ENCODE data around the gene PIGZ.

The PIGZ gene, protein sequence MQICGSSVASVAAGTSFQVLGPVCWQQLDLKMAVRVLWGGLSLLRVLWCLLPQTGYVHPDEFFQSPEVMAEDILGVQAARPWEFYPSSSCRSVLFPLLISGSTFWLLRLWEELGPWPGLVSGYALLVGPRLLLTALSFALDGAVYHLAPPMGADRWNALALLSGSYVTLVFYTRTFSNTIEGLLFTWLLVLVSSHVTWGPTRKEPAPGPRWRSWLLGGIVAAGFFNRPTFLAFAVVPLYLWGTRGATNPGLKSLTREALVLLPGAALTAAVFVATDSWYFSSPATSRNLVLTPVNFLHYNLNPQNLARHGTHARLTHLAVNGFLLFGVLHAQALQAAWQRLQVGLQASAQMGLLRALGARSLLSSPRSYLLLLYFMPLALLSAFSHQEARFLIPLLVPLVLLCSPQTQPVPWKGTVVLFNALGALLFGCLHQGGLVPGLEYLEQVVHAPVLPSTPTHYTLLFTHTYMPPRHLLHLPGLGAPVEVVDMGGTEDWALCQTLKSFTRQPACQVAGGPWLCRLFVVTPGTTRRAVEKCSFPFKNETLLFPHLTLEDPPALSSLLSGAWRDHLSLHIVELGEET

DNA sequence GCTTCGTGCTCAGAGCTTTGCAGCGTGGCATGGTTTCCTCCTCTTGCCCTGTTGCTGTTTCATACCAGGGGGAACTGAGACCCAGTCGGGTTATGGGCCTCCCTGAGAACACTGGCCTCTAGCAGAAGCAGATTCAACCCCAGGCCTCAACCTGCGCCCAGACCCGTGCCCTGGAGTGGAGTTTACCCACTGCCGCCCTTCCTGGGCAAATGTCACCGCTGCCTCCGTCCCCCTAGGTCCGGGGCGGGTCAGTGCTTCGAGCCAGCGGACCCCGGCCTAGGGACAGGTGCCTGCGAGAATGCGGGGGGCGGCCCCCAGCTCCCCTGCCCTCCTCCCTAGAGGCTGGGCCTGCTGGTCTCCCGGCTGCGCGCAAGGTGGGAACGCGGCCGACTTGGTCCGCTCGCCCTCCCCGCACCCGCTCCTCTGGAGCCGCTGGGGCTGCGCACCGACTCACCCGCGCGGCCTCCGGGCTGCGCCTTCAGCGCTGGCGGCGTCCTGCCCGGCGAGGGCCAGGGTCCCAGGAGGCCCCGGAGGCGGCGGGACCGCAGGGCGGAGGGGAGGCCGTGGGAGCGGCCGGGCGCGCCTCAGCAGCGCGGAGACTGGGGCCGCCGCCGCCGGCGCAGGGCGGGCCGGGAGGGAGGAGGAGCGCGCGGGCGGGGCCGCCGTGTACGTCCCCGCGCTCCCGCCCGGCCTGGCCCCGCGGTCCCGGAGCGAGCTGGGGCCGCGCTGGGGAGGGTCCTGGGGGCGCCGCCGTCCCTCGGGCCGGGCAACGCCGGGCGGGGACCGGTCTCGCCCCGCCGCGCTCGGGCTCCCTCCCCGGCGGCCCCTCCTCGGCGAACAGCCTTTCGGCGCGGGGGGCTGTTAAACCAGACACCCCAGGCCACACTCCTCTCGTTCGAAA is at the start of gene PIGZ:
Gene PIGZ, minus strand, starts transcription at position 601 of the 901 bp plus-strand sequence. CDS start 16,802 bp downstream, outside the sequence.
- H3K27ac Mint-ChIP-seq: peak within 1 kb of the TSS; percentile 46
- peaks cover 10% of the 10 kb centered on the region for H3K9me3 Mint-ChIP-seq
- H3K36me3 Mint-ChIP-seq: peaks cover 23% of the 10 kb centered on the region
- peak; percentile 81 for ATAC-seq
- H3K27me3 Mint-ChIP-seq: peaks cover 7% of the 10 kb centered on the region
- peak within 1 kb of the TSS; percentile 82 for H3K4me3 Mint-ChIP-seq
- H3K4me1 Mint-ChIP-seq: peaks cover 43% of the 10 kb centered on the region

DNA sequence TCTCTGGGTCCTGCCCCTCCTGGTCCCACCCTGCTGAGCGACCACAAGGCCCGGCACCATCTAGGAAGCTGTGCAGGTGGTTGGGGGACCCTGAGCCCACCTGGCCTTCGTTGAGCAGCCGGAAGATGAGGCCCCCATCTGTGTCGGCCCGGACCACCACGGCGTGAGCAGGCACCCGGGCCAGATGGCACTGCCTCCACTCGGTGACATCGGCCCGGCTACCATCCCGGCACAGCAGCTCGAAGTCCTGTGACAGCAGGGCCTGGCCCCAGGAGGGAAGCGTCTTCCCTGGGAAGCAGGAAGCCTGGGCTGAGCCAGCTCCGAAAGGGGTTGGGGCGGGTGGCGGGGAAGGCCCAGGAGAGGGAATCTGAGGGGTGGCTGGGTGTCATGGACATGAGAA is 48.4 kb upstream of the PIGZ start:
- H3K27me3 Mint-ChIP-seq: peaks cover 9% of the 10 kb centered on the region
- H3K4me3 Mint-ChIP-seq: no peak overlapping the region
- H3K36me3 Mint-ChIP-seq: no peaks in the 10 kb centered on the region
- peaks cover 8% of the 10 kb centered on the region for H3K4me1 Mint-ChIP-seq
- H3K27ac Mint-ChIP-seq: no peak overlapping the region
- no peak for ATAC-seq
- no peaks in the 10 kb centered on the region for H3K9me3 Mint-ChIP-seq

DNA sequence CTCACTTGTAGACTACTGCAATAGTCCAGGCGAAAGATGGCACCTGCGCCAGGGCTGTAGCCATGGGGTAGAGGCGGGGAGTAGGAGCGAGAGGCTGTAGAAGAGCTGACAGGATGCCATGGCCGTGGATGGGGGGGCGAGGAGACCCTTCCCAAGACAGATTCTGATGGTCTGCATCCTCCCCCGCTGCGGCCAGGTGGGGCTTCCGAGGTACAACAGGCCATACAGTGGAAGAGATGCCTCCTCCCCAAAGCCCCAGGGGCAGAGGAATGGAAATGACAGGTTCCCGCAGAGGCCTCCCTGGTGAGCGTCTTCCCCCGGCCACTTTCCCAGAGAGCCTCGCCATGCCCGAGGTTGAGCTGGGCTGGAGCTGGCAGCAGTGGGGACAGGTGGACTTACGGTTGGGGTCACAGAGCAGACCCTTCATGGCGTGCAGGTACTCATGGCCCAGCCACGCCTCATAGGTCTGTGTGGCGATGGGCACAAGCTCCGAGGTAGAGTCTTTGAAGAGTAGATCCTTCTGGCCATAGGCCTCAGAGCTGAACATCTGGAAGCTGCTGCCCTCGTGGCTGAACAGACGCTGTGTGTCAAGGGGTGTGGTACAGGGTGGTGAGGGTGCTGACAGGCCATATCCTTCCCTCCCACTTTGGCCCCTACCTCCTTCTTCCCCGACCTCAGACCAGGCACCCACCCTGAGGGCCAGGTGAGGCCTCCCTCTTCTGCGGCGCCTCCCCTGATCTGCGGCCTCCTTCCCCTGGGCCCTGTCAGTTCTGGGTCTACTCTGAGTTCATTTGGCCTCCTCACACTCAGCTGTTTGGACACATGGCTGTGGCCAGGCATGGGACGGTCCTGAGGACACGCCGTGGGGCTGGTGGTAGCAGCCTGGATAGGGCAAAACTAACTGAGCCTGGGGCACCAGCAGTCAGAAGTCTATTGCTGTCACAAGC is 47.4 kb upstream of the PIGZ start:
- Mint-ChIP-seq H3K36me3 (no peaks in the 10 kb centered on the region), H3K27ac (no peak overlapping the region), H3K4me1 (peaks cover 1% of the 10 kb centered on the region), H3K27me3 (peaks cover 12% of the 10 kb centered on the region), H3K9me3 (no peaks in the 10 kb centered on the region), H3K4me3 (no peak overlapping the region)
- peak; percentile 32 for ATAC-seq

DNA sequence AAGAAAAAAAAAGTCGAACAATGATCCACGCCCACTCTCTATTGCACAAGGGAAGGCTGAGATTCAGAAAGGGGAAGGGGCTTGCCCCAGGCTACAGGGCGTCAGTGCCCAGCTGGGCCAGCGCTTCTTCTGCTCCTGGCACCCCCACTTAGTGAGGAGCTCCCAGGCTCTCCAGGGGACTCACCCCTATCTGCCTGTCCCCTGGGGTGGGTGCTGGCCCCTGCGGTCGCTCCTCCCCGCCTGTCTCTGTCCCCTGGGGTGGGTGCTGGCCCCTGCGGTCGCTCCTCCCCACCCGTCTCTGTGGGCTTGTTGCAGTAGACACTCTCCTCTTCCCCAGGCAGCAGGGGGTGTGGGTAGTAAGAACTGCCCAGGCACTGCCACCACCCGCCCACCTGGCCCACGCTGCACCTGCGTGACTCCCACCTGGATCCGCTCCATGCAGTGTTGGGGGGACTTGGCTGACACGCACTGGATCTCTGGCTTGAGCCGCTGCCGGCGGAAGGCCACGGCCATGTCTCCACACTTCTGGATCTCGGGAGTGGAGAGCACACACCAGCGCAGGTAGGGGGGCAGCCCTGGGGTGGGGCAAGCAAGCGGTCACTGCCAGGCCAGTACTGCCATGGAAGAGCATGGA is 46.4 kb upstream of the PIGZ start:
- H3K9me3 Mint-ChIP-seq: no peaks in the 10 kb centered on the region
- peak; percentile 31 for ATAC-seq
- no peak overlapping the region for H3K4me3 Mint-ChIP-seq
- no peaks in the 10 kb centered on the region for H3K36me3 Mint-ChIP-seq
- H3K27me3 Mint-ChIP-seq: peaks cover 22% of the 10 kb centered on the region
- H3K27ac Mint-ChIP-seq: no peak overlapping the region
- peaks cover 6% of the 10 kb centered on the region for H3K4me1 Mint-ChIP-seq

DNA sequence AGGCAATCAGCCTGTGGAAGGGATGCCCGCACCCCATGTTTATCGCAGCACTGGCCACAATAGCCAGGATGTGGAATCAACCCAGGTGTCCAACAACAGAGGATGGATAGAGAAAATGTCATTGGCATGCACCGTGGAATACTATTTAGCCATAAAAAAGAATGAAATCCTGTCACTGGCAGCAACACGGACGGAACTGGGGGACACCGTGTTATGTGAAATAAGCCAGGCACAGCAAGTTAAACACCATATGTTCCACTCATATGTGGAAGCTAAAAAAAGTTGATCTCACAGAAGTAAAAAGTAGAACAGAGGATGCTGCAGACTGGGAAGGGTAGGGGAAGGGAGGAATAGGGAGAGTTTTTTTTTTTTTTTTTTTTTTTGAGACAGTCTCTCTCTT is 45.4 kb upstream of the PIGZ start:
- peaks cover 28% of the 10 kb centered on the region for H3K27me3 Mint-ChIP-seq
- no peak for ATAC-seq
- no peak overlapping the region for H3K4me3 Mint-ChIP-seq

DNA sequence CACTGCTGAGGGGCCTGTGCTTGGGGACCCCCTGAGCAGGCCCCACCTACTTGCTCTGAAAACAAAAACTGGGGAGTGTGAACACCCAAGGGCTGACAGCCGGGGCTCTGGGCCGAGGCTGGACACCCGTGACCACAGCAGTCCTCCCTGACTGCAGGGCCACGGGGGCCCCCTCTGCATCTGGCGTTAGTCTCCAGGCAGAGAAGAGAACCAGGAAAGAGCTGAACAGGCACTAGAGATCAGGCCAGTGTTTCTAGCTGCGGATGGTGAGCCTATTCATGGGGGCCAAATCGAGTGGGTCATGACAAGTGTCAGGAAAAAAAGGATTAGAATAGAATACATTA is 43.9 kb upstream of the PIGZ start:
- Mint-ChIP-seq H3K27ac (no peak overlapping the region), H3K9me3 (no peaks in the 10 kb centered on the region)
- ATAC-seq: no peak

More for the DNA sequence above, 45.4 kb upstream of the PIGZ start:
- H3K36me3 Mint-ChIP-seq: no peaks in the 10 kb centered on the region
- H3K9me3 Mint-ChIP-seq: no peaks in the 10 kb centered on the region
- H3K27ac Mint-ChIP-seq: no peak overlapping the region
- H3K4me1 Mint-ChIP-seq: peaks cover 6% of the 10 kb centered on the region

DNA sequence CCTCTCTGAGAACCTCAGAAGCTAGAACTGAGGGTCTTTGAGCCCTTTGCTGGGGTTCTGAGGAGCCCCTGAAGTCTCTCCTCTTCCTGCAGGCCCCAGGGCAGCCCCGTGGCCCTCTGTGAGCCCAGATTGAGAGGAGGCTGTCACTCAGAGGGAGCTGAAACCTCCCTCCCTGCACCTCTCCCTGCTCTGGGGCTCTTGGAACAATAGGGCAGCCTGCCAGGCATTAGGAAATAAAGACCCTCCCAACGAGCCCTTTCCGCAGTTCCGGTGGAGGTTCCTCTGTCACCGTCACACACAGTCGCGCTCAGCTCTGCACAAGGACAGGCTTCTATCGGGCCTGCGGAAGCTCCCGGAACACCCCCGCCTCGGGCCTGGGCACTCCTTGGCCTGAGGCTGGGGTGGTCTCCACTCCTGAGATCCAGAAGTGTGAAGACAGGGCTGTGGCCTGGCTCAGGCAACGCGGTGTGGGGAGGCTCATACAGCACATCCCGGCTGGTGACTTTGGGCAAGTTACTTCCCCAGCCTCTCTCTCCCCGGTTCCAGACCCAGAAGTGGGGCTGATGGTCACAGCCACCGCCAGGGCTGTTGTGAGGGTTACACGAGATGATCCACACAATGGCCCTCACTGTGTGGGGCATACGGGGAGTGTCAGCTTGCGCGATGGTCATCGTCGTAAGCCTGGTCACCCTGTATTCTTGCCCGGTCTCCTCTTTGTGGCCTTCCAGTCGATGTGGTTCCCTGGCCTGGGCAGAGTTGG is 43.3 kb upstream of the PIGZ start:
- Mint-ChIP-seq H3K27me3 (peaks cover 32% of the 10 kb centered on the region), H3K27ac (peak overlapping the region; percentile 31), H3K36me3 (no peaks in the 10 kb centered on the region), H3K9me3 (no peaks in the 10 kb centered on the region), H3K4me1 (peaks cover 6% of the 10 kb centered on the region), H3K4me3 (no peak overlapping the region)
- no peak for ATAC-seq

More for the DNA sequence above, 43.9 kb upstream of the PIGZ start:
- H3K4me3 Mint-ChIP-seq: no peak overlapping the region
- no peaks in the 10 kb centered on the region for H3K36me3 Mint-ChIP-seq
- H3K27me3 Mint-ChIP-seq: peaks cover 32% of the 10 kb centered on the region
- H3K4me1 Mint-ChIP-seq: peaks cover 6% of the 10 kb centered on the region

DNA sequence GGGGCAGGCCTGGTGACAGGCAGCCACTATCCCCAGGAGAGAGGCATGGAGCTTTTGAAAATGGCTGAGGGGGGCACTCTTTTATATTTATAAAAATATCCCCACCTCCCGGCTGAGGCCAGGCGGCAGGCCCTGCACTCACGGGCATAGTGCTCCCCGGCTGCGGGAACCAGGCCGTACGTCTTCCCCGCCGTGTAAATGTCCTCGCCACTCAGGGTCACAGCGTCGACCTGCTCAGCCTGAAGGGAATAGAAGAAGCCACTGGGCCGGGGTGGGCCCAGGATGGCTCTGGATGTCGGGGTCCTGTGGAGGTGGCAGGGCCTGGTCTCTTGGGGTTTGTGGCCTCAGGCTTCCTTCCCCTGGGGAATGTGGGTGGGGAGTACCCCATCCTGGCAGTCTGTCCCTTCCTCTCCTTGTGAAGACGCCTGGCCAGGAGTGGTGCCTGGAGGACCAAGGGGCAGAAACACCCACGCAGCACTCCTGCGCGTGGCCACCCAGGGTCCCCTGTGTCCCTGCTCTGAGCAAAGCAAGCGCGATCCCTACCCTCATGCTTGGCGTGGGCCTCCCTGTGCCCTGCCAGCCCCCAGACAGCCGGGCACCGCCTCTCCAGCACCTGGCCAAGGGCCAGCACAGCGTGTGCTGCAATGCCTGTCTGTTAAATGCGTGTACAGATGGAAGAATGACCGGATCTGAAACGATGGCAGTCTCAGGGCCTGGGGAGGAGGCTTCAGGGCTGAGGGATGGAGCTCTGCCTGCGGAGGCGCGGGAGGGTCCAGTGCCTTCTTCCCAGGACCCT is 42.1 kb upstream of the PIGZ start:
- peaks cover 6% of the 10 kb centered on the region for H3K4me1 Mint-ChIP-seq
- no peaks in the 10 kb centered on the region for H3K9me3 Mint-ChIP-seq
- ATAC-seq: no peak
- peak overlapping the region; percentile 31 for H3K27ac Mint-ChIP-seq
- H3K36me3 Mint-ChIP-seq: peaks cover 5% of the 10 kb centered on the region
- no peak overlapping the region for H3K4me3 Mint-ChIP-seq
- peaks cover 39% of the 10 kb centered on the region for H3K27me3 Mint-ChIP-seq

DNA sequence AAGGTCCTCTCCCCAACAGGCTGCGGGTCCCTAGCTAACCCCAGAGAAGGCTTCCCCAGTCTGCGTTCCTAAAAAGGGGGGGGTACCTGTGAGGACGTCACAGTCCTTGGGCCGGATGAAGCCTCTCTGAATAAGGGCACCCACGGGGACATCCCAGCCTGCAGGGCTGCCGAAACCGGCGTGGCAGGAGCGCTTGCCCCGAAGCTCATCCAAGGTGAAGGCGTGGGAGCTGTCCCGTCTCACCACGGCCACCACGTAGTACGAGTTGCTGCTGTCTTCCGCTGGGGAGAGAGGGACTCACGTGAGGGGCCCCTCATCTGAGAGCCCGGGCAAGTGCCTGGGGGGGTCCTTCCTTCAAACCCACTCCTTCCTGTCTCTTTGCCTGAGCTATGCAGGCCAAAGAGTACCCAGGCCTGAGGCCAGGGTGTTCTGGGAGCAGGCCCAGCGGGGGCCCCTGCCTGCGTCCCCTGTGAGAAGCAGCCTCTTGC is 40.9 kb upstream of the PIGZ start:
- no peak for ATAC-seq
- Mint-ChIP-seq H3K9me3 (no peaks in the 10 kb centered on the region), H3K4me3 (no peak overlapping the region), H3K27me3 (peaks cover 42% of the 10 kb centered on the region), H3K4me1 (peaks cover 7% of the 10 kb centered on the region), H3K36me3 (peaks cover 14% of the 10 kb centered on the region), H3K27ac (no peak overlapping the region)

DNA sequence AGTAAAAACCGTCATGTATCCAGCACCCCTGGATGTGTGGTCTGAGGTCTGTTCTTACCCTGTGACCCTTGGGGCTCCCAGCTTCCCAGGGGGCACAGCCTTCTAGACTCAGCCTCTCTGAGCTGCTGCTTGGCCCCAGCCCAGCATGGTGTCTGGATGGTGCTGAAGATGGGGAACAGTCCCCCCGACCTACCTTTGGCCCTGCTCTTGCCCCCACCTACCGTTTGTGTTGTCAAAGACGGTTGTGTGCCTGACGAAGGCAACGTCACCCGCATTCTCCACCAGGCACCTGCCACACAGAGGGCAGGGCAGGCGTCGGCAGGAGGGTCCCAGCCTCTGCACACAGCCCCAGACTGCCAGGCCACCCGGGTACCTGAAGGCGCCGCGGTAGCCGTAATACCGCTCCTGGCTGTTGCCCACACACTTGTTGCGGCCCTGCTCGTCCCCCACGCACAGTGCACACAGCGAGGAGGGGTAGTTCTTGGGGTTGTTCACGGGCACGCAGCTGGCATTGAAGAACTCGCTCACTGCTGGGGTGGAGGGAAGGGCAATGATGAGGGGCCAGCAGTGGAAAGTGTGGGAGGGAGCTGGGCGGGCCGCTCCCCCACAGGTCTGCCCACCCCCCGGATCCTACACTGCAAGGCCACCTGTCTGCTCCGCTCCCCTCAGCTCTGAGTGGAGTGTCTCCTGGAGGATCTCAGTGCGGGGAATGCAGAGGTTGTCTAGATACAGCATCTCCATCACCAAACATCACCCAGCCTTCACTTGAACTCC is 40.0 kb upstream of the PIGZ start:
- no peak overlapping the region for H3K4me3 Mint-ChIP-seq
- peaks cover 14% of the 10 kb centered on the region for H3K36me3 Mint-ChIP-seq
- H3K27ac Mint-ChIP-seq: no peak overlapping the region
- peaks cover 44% of the 10 kb centered on the region for H3K27me3 Mint-ChIP-seq
- H3K9me3 Mint-ChIP-seq: no peaks in the 10 kb centered on the region
- no peak for ATAC-seq
- H3K4me1 Mint-ChIP-seq: peaks cover 16% of the 10 kb centered on the region

DNA sequence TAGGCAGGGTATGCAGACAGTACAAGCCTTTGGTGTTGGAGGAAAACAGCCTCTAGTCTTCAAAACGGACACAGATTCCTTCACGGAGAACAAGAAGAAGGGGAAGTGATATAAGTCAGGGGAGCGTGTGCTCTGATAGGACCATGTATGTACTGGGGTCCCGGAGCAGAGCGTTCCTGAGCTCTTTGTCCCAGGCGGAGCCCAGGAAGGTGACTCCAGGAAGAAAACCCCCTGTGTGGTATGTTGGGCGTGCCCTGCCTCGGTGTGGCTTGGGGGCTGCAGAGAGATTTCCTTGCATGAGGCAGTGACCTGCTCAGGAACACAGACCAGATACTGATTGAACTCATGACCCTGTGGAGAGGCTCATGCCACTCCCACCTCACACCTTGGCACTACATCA is 39.3 kb upstream of the PIGZ start:
- ATAC-seq: no peak
- peaks cover 44% of the 10 kb centered on the region for H3K27me3 Mint-ChIP-seq
- peaks cover 14% of the 10 kb centered on the region for H3K36me3 Mint-ChIP-seq
- no peak overlapping the region for H3K27ac Mint-ChIP-seq
- no peaks in the 10 kb centered on the region for H3K9me3 Mint-ChIP-seq
- no peak overlapping the region for H3K4me3 Mint-ChIP-seq
- H3K4me1 Mint-ChIP-seq: peaks cover 17% of the 10 kb centered on the region

DNA sequence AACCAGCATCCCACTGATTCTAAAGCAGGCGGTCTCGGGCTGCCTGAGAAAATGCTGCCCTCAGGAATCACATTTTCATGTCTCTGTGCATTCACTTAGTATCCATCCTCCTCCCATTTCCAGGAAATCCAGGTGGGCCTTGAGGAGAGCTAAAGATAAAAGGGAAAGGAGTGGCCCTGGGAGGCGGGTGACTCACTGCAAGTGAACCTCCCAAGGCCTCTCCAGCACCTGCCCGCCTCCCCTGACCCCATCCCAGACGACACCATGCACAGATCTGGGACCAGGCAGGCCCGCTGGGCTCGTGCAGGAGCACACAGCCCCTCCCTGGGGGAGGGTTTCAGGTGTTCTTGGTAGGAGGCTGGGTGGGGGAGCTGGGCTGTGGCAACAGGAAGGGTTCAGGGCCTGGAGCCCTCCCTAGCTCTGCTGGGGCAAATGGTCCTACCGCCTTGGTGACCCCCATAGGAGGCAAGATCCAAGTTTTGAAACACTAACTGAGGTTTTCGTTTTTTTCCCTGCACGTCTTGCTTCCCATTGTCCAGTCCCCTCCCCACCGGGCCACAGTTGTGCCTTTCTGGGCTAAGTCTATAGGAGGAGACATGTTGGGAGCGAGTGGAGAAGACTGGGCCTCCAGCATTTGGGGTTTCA is 38.8 kb upstream of the PIGZ start:
- Mint-ChIP-seq H3K4me1 (peaks cover 17% of the 10 kb centered on the region), H3K27ac (no peak overlapping the region), H3K36me3 (peaks cover 14% of the 10 kb centered on the region), H3K27me3 (peaks cover 44% of the 10 kb centered on the region), H3K9me3 (no peaks in the 10 kb centered on the region), H3K4me3 (no peak overlapping the region)
- no peak for ATAC-seq
